HepG2 (cell line): ENCODE measurements around the gene ZNF280A. TPM values are rescaled to one million over a fixed set of nuclear protein-coding genes. Genes with fewer than 3 reads are reported as not detected.

ENCODE experiments used
- ERF ChIP-seq: IDR thresholded peaks from 2 replicates; pipeline ENCODE4 v1.6.1; 2018; ENCODE audit warnings: missing biosample characterization, missing genetic modification reagents
- GTF3A ChIP-seq: sonication (generic); formaldehyde crosslinking; conservative IDR thresholded peaks from 2 replicates; pipeline ENCODE4 v1.4.0; 2020; ENCODE audit warnings: mild to moderate bottlenecking, missing genetic modification reagents
- HMGA1 ChIP-seq: sonication (generic); formaldehyde crosslinking; conservative IDR thresholded peaks from 2 replicates; pipeline ENCODE4 v1.4.0; 2020; ENCODE audit warnings: missing genetic modification reagents
- MED8 ChIP-seq: sonication (generic); formaldehyde crosslinking; IDR thresholded peaks from 2 replicates; pipeline ENCODE4 v1.8.1; 2023; ENCODE audit warnings: mild to moderate bottlenecking, missing genetic modification reagents; ENCODE audit not compliant: insufficient replicate concordance
- NFIB ChIP-seq: sonication (generic); formaldehyde crosslinking; IDR thresholded peaks from 2 replicates; pipeline ENCODE4 v1.9.0; 2021; ENCODE audit warnings: missing genetic modification reagents, mild to moderate bottlenecking, borderline replicate concordance
- NFKB2 ChIP-seq: sonication (generic); formaldehyde crosslinking; IDR thresholded peaks from 2 replicates; pipeline ENCODE4 v1.4.0; 2020; ENCODE audit warnings: missing genetic modification reagents, borderline replicate concordance
- NR2F1 ChIP-seq, 2 experiments: fragments of 450-650 bp in 1 of 2; formaldehyde crosslinking in 1 of 2; IDR thresholded peaks; 2 replicates each; pipeline versions ENCODE4 v1.5.0 to v1.6.1; 2016 to 2020; ENCODE audit warnings: mild to moderate bottlenecking in 1 of 2, missing compliant biosample characterization in 1 of 2, missing genetic modification reagents in 1 of 2, moderate library complexity in 1 of 2
- PCBP1 ChIP-seq: fragments of 200-400 bp; formaldehyde crosslinking; IDR thresholded peaks from 2 replicates; pipeline ENCODE4 v1.6.1; 2017; ENCODE audit warnings: mild to moderate bottlenecking, low read depth, low read length, borderline replicate concordance
- POLR2AphosphoS2 ChIP-seq: IDR thresholded peaks from 2 replicates; pipeline ENCODE4 v1.6.1; 2011; ENCODE audit warnings: low read depth, low read length, improper control_type of control experiment
- U2AF2 ChIP-seq: fragments of 200-400 bp; formaldehyde crosslinking; IDR thresholded peaks from 2 replicates; pipeline ENCODE4 v1.6.1; 2017; ENCODE audit warnings: low read depth, mild to moderate bottlenecking, low read length
- ZNF329 ChIP-seq: sonication (generic); formaldehyde crosslinking; IDR thresholded peaks from 2 replicates; pipeline ENCODE4 v1.9.0; 2021; ENCODE audit warnings: low read depth, mild to moderate bottlenecking, missing genetic modification reagents
- ZNF839 ChIP-seq: sonication (generic); formaldehyde crosslinking; IDR thresholded peaks from 2 replicates; pipeline ENCODE4 v1.4.0; 2020; ENCODE audit warnings: missing genetic modification reagents, mild to moderate bottlenecking, borderline replicate concordance
- polyA plus RNA-seq, 8 experiments: library from polyadenylated mRNA; depleted of rRNA in 3 of 8; stranded (reverse) in 7 of 8; unstranded in 1 of 8; fragments of >200 nt; fragmentation: Illumina TruSeq in 4 of 8; extraction: Trizol in 4 of 8; gene quantifications; 2 replicates each; pipeline versions ENCODE4 v1.2.1 to v1.2.3, GENCODE V29; 2011 to 2016; ENCODE audit warnings: low read depth in 4 of 8, missing spikeins in 1 of 8, mixed read lengths in 1 of 8; ENCODE audit not compliant: insufficient read depth in 1 of 8
- total RNA-seq, 5 experiments: library from RNA; depleted of rRNA; stranded (reverse); fragments of >200 nt; fragmentation: Illumina TruSeq; extraction: Trizol; gene quantifications; 2 replicates each; pipeline ENCODE4 v1.2.3, GENCODE V29; 2016; ENCODE audit warnings: low read depth in 1 of 5
- TF ChIP-seq, protein P1 (sequence below): sonication (generic); formaldehyde crosslinking; IDR thresholded peaks from 2 replicates; pipeline ENCODE4 v1.9.0; 2021; ENCODE audit warnings: missing genetic modification reagents, borderline replicate concordance
- TF ChIP-seq, protein P2 (sequence below): sonication (generic); formaldehyde crosslinking; IDR thresholded peaks from 2 replicates; pipeline ENCODE4 v1.5.1; 2020; ENCODE audit warnings: mild to moderate bottlenecking, missing genetic modification reagents, borderline replicate concordance

The ZNF280A gene
- total and polyA plus RNA-seq, 2 of the 13 experiments (the other 11 are each of a cell fraction or from before 2014, with no cell fraction given), result 1.4 to 2.9 TPM

DNA sequence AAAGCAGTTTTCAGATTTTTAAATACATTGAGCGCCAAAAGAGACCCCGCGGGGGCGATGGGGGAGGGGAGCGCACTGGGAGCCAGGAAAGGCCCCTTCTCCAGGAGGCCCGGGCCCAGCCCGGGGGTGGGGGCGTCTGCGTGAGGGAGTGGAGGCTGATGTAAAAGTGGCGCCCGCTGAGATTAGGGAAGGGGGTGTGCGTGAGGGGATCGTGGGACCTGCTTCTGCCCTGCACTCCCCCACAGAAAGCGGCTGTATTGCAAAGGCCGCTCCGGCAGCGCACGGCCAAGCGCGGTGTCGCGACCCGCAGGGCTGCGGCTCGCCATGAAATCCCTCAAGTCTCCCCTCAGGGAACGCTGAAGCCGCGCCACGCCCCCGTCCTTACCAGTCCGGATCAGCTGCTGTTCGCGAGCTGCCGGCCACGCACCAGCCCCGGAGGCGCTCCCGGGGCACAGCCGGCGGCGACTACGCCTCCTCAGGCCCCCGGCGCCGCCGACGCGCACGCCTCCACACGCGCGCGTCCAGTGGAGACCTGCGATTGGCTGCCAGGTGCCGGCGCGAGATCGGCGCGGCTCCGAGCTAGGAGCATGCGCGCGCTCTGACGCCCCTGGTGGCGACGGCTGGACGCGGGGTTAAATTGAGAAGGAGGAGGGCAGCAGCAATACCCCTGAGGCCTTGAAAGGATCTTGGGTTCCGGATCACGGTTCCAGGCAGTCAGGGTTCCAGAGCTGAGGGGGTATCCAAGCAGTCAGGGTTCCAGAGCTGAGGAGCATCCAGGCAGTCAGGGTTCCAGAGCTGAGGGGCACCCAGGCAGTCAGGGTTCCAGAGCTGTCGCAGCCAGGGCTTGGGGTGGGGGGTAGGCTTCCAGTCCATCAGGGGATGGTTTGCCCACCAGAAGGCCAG lies 11.5 kb downstream of the ZNF280A start, which contains the start of gene ZNF280B (continued):
- no peak for TF ChIP-seq PCBP1
- no peak for TF ChIP-seq ZNF329 (CRISPR knock-in tag)
- TF ChIP-seq MED8 (CRISPR knock-in tag), result no peak
- TF ChIP-seq ERF, result 0 out of 2 replicates have a peak, but pooled peaks have one; percentile 43
- TF ChIP-seq, protein P1, sequence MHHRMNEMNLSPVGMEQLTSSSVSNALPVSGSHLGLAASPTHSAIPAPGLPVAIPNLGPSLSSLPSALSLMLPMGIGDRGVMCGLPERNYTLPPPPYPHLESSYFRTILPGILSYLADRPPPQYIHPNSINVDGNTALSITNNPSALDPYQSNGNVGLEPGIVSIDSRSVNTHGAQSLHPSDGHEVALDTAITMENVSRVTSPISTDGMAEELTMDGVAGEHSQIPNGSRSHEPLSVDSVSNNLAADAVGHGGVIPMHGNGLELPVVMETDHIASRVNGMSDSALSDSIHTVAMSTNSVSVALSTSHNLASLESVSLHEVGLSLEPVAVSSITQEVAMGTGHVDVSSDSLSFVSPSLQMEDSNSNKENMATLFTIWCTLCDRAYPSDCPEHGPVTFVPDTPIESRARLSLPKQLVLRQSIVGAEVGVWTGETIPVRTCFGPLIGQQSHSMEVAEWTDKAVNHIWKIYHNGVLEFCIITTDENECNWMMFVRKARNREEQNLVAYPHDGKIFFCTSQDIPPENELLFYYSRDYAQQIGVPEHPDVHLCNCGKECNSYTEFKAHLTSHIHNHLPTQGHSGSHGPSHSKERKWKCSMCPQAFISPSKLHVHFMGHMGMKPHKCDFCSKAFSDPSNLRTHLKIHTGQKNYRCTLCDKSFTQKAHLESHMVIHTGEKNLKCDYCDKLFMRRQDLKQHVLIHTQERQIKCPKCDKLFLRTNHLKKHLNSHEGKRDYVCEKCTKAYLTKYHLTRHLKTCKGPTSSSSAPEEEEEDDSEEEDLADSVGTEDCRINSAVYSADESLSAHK (CRISPR knock-in tag), result no peak
- no peak for TF ChIP-seq GTF3A (CRISPR knock-in tag)
- TF ChIP-seq ZNF839 (CRISPR knock-in tag), result no peak
- TF ChIP-seq NFIB, result no peak
- no peak for TF ChIP-seq POLR2AphosphoS2
- TF ChIP-seq NR2F1 (CRISPR knock-in tag; IDR thresholded peaks at IDR 0.05), result no peak
- TF ChIP-seq NFKB2 (CRISPR knock-in tag), result no peak; the same call in 1 of the 2 replicates
- no peak for TF ChIP-seq HMGA1 (CRISPR knock-in tag)
- TF ChIP-seq, protein P2, sequence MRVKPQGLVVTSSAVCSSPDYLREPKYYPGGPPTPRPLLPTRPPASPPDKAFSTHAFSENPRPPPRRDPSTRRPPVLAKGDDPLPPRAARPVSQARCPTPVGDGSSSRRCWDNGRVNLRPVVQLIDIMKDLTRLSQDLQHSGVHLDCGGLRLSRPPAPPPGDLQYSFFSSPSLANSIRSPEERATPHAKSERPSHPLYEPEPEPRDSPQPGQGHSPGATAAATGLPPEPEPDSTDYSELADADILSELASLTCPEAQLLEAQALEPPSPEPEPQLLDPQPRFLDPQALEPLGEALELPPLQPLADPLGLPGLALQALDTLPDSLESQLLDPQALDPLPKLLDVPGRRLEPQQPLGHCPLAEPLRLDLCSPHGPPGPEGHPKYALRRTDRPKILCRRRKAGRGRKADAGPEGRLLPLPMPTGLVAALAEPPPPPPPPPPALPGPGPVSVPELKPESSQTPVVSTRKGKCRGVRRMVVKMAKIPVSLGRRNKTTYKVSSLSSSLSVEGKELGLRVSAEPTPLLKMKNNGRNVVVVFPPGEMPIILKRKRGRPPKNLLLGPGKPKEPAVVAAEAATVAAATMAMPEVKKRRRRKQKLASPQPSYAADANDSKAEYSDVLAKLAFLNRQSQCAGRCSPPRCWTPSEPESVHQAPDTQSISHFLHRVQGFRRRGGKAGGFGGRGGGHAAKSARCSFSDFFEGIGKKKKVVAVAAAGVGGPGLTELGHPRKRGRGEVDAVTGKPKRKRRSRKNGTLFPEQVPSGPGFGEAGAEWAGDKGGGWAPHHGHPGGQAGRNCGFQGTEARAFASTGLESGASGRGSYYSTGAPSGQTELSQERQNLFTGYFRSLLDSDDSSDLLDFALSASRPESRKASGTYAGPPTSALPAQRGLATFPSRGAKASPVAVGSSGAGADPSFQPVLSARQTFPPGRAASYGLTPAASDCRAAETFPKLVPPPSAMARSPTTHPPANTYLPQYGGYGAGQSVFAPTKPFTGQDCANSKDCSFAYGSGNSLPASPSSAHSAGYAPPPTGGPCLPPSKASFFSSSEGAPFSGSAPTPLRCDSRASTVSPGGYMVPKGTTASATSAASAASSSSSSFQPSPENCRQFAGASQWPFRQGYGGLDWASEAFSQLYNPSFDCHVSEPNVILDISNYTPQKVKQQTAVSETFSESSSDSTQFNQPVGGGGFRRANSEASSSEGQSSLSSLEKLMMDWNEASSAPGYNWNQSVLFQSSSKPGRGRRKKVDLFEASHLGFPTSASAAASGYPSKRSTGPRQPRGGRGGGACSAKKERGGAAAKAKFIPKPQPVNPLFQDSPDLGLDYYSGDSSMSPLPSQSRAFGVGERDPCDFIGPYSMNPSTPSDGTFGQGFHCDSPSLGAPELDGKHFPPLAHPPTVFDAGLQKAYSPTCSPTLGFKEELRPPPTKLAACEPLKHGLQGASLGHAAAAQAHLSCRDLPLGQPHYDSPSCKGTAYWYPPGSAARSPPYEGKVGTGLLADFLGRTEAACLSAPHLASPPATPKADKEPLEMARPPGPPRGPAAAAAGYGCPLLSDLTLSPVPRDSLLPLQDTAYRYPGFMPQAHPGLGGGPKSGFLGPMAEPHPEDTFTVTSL (CRISPR knock-in tag), result no peak
- no peak for TF ChIP-seq U2AF2
